ENCODE data around the gene KIF16B.

GRCh38 chr20:16490696-16491095 lies 82.6 kb downstream of the KIF16B start:
- TF ChIP-seq, protein P1, sequence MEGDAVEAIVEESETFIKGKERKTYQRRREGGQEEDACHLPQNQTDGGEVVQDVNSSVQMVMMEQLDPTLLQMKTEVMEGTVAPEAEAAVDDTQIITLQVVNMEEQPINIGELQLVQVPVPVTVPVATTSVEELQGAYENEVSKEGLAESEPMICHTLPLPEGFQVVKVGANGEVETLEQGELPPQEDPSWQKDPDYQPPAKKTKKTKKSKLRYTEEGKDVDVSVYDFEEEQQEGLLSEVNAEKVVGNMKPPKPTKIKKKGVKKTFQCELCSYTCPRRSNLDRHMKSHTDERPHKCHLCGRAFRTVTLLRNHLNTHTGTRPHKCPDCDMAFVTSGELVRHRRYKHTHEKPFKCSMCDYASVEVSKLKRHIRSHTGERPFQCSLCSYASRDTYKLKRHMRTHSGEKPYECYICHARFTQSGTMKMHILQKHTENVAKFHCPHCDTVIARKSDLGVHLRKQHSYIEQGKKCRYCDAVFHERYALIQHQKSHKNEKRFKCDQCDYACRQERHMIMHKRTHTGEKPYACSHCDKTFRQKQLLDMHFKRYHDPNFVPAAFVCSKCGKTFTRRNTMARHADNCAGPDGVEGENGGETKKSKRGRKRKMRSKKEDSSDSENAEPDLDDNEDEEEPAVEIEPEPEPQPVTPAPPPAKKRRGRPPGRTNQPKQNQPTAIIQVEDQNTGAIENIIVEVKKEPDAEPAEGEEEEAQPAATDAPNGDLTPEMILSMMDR (conservative IDR thresholded peaks at IDR 0.05): no peak
- TF ChIP-seq ZFX (IDR thresholded peaks at IDR 0.05): no peak

Measured in C4-2B (cell line).